Loucy (cell line): Measurements from ENCODE around the gene GRAMD4.

Source experiments
- H2AFZ ChIP-seq: fragments of 200-600 bp; sonication (generic); 2 replicates; pipeline ENCODE4 v1.6.0; 2016; ENCODE audit warnings: antibody characterized with exemption, mild to moderate bottlenecking, low read length, moderate library complexity
- H3F3A ChIP-seq: fragments of 200-600 bp; 2 replicates; pipeline ENCODE4 v1.6.0; 2016; ENCODE audit warnings: antibody characterized with exemption, low read depth, mild to moderate bottlenecking
- H3K27me3 ChIP-seq: fragments of 200-600 bp; sonication (generic); 2 replicates; pipeline ENCODE4 v1.6.1; 2014; ENCODE audit warnings: low read length, mild to moderate bottlenecking; ENCODE audit not compliant: insufficient read depth, poor library complexity, severe bottlenecking
- H3K36me3 ChIP-seq: fragments of 200-600 bp; sonication (generic); 2 replicates; pipeline ENCODE4 v1.6.1; 2016; ENCODE audit warnings: low read length; ENCODE audit not compliant: insufficient read depth
- H3K4me1 ChIP-seq: fragments of 200-600 bp; sonication (generic); 2 replicates; pipeline ENCODE4 v1.5.1; 2014; ENCODE audit warnings: low read length, mild to moderate bottlenecking; ENCODE audit not compliant: insufficient read depth, poor library complexity, severe bottlenecking
- H3K4me2 ChIP-seq: fragments of 200-600 bp; sonication (generic); 2 replicates; pipeline ENCODE4 v1.6.0; 2014; ENCODE audit warnings: antibody characterized with exemption, low read length, low read depth, mild to moderate bottlenecking; ENCODE audit not compliant: poor library complexity, severe bottlenecking
- H3K4me3 ChIP-seq: fragments of 200-600 bp; sonication (generic); 2 replicates; pipeline ENCODE4 v1.5.1; 2014; ENCODE audit warnings: low read length, mild to moderate bottlenecking, mixed read lengths; ENCODE audit not compliant: poor library complexity, severe bottlenecking
- H3K79me2 ChIP-seq: fragments of 200-600 bp; sonication (generic); 2 replicates; pipeline ENCODE4 v1.6.1; 2014; ENCODE audit warnings: low read length; ENCODE audit not compliant: insufficient read depth
- H3K9ac ChIP-seq: fragments of 200-600 bp; sonication (generic); 2 replicates; pipeline ENCODE4 v1.6.0; 2014; ENCODE audit warnings: mild to moderate bottlenecking, low read depth, low read length, moderate library complexity; ENCODE audit not compliant: poor library complexity, severe bottlenecking
- H3K9me2 ChIP-seq: fragments of 200-600 bp; sonication (generic); replicated peaks from 2 replicates; pipeline ENCODE4 v1.6.1; 2016; ENCODE audit warnings: low read depth, low read length, mixed read lengths
- H3K9me3 ChIP-seq: fragments of 200-600 bp; sonication (generic); 2 replicates; pipeline ENCODE4 v1.6.1; 2014; ENCODE audit warnings: mild to moderate bottlenecking, antibody characterized with exemption, low read length, low read depth; ENCODE audit not compliant: insufficient read depth
- H4K20me1 ChIP-seq: fragments of 200-600 bp; sonication (generic); 2 replicates; pipeline ENCODE4 v1.6.0; 2014; ENCODE audit warnings: antibody characterized with exemption, low read length, mild to moderate bottlenecking; ENCODE audit not compliant: insufficient read depth, poor library complexity, severe bottlenecking
- CTCF ChIP-seq: fragments of 200-600 bp; sonication (generic); conservative IDR thresholded peaks from 2 replicates; pipeline ENCODE4 v1.5.1; 2014; ENCODE audit warnings: mild to moderate bottlenecking, antibody characterized with exemption, low read length
- EZH2phosphoT487 ChIP-seq: fragments of 200-600 bp; IDR thresholded peaks from 2 replicates; pipeline ENCODE4 v1.6.1; 2018; ENCODE audit warnings: antibody characterized with exemption, mild to moderate bottlenecking, moderate library complexity, borderline replicate concordance

GRAMD4 gene

GRCh38 chr22:46587492-46588278 lies 32.5 kb upstream of the GRAMD4 start:
- Histone ChIP-seq H3K9me3 (no peaks in the 10 kb centered on the region), H3K4me1 (peaks cover 10% of the 10 kb centered on the region), H3K4me2 (no peak overlapping the region), H4K20me1 (no peaks in the 10 kb centered on the region), H3K27me3 (no peaks in the 10 kb centered on the region), H3K36me3 (no peaks in the 10 kb centered on the region), H3K9me2 (no peaks in the 10 kb centered on the region), H3K79me2 (peaks cover 22% of the 10 kb centered on the region; the same call in 1 of the 2 replicates), H3F3A (no peaks in the 10 kb centered on the region), H2AFZ (no peak overlapping the region), H3K4me3 (no peak overlapping the region), H3K9ac (no peak overlapping the region)
- TF ChIP-seq CTCF (no peak), EZH2phosphoT487 (no peak)

GRCh38 chr22:46588279-46589140 lies 31.7 kb upstream of the GRAMD4 start:
- H3K4me1 ChIP-seq, result peaks cover 14% of the 10 kb centered on the region
- H3K4me2 ChIP-seq, result no peak overlapping the region
- no peaks in the 10 kb centered on the region for H4K20me1 ChIP-seq
- H3F3A ChIP-seq, result no peaks in the 10 kb centered on the region
- no peaks in the 10 kb centered on the region for H3K9me2 ChIP-seq
- H2AFZ ChIP-seq, result no peak overlapping the region
- no peak overlapping the region for H3K4me3 ChIP-seq
- H3K79me2 ChIP-seq, result peaks cover 18% of the 10 kb centered on the region; the same call in 1 of the 2 replicates
- no peak overlapping the region for H3K9ac ChIP-seq
- H3K36me3 ChIP-seq, result no peaks in the 10 kb centered on the region
- H3K9me3 ChIP-seq, result no peaks in the 10 kb centered on the region
- no peak for TF ChIP-seq EZH2phosphoT487
- TF ChIP-seq CTCF, result no peak
- no peaks in the 10 kb centered on the region for H3K27me3 ChIP-seq

- H3K9me3 ChIP-seq, result no peaks in the 10 kb centered on the region
- TF ChIP-seq EZH2phosphoT487, result no peak
- TF ChIP-seq CTCF, result no peak
- peaks cover 14% of the 10 kb centered on the region for H3K4me1 ChIP-seq
- no peak overlapping the region for H3K9ac ChIP-seq
- no peak overlapping the region for H2AFZ ChIP-seq
- peaks cover 12% of the 10 kb centered on the region; the same call in 1 of the 2 replicates for H3K79me2 ChIP-seq
- H3K4me2 ChIP-seq, result no peak overlapping the region
- no peaks in the 10 kb centered on the region for H3K27me3 ChIP-seq
- H3F3A ChIP-seq, result no peaks in the 10 kb centered on the region
- H4K20me1 ChIP-seq, result no peaks in the 10 kb centered on the region
- no peaks in the 10 kb centered on the region for H3K36me3 ChIP-seq
- no peak overlapping the region for H3K4me3 ChIP-seq
- H3K9me2 ChIP-seq, result no peaks in the 10 kb centered on the region
These were observed 30.9 kb upstream of the GRAMD4 start for GRCh38 chr22:46589141-46589748.
